Measurements from ENCODE around the gene CES3. TPM values are rescaled to one million over a fixed set of nuclear protein-coding genes. Genes with fewer than 3 reads are reported as not detected.

CES3 gene
- total and polyA plus RNA-seq, 2 donors (not counting 3 experiments of a cell fraction or from before 2014, with no cell fraction given), result 0.10 TPM; not detected in 1

DNA sequence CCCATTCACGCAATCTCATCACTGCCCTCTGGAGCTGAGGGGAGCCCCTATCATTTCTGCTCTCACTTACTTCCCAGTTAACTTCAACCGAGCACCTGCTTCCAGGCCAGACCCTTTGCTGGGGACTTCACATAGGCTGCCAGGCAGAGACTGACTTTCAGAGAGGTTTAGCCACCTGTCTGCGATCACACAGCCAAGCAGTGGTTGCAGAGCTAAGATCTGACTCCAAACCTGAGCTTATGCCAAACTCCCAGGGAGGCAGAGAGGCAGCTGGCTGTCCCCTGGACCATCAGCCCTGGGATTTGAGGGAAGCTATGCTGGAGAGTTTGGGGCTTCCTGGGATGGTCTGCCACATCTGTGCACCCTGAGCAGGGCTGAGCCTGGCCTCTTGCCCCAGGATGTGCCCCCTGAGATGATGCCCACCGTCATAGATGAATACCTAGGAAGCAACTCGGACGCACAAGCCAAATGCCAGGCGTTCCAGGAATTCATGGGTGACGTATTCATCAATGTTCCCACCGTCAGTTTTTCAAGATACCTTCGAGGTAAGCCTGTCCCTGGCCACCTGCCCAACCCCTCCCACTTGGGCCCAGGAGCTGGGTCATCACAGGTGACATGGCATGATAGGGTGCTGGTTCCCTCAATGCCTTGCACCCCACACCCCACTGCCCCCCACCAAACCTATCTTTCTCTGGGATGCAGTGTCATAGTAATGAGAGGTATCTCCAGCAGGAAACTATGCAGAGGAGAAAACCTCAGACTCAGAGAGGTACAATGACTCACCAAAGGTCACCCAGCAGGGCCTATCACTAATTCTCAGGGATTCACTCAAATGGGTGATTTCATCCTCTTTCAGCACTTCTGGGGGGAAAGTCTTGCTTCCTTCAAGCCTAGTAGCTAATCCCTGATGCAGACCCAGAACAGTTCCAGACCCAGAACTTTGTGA lies 10.0 kb downstream of the CES3 start:
- Histone ChIP-seq H3K9ac (replicated peaks; ENCODE audit: extremely low read depth, insufficient read depth, low read length) (no peak overlapping the region), H3K4me2 (ENCODE audit: insufficient read depth, low read length) (no peak overlapping the region), H3K27me3 (ENCODE audit: control insufficient read depth in 2 of 2, insufficient read depth in 2 of 2, low read length in 2 of 2) (peaks cover 2 to 3% of the 10 kb centered on the region in 2 experiments), H4K20me1 (replicated peaks; ENCODE audit: control insufficient read depth, extremely low read depth, insufficient read depth, low read length) (no peaks in the 10 kb centered on the region), H3K4me3 (replicated peaks in 1 of 3; ENCODE audit: insufficient read depth in 1 of 3, low read depth in 1 of 3, low read length in 3 of 3) (no peak overlapping the region), H3K27ac (ENCODE audit: insufficient read depth, low read depth, low read length) (no peak overlapping the region), H3K79me2 (ENCODE audit: control insufficient read depth, insufficient read depth, low read length) (no peaks in the 10 kb centered on the region), H3K9me1 (replicated peaks; ENCODE audit: control insufficient read depth, extremely low read depth, insufficient read depth, low read length) (no peaks in the 10 kb centered on the region), H3K4me1 (ENCODE audit: control insufficient read depth, extremely low read depth, insufficient read depth, low read length) (no peaks in the 10 kb centered on the region), H2AFZ (ENCODE audit: low read depth, low read length) (no peak overlapping the region), H3K9me3 (replicated peaks; ENCODE audit: control insufficient read depth, insufficient read depth, low read length) (no peaks in the 10 kb centered on the region), H3K36me3 (ENCODE audit: control insufficient read depth in 2 of 2, extremely low read depth in 1 of 2, insufficient read depth in 2 of 2, low read length in 2 of 2) (no peaks in the 10 kb centered on the region)
- DNase-seq (ENCODE audit: low read depth, low spot score) (no peak), FAIRE-seq (no peak)
- dilution Hi-C loops (cut with MboI; ENCODE audit: extremely low pct_ligation_motif_present, low sequenced_read_pairs), result no loop called here
- intact Hi-C loops (cut with micrococcal nuclease), result no loop called here
- BruUV-seq (replicated peaks), result no TSS peak
- POLR2A ChIA-PET, result no interaction called here
- CTCF ChIA-PET, result interaction anchor here (1.1 to 2.9 kb wide), 3 partner anchors 10 to 184 kb away, joined by 3 to 16 read pairs (median 5); partner anchors contain the start of gene CES3
- TF ChIP-seq, protein P1, sequence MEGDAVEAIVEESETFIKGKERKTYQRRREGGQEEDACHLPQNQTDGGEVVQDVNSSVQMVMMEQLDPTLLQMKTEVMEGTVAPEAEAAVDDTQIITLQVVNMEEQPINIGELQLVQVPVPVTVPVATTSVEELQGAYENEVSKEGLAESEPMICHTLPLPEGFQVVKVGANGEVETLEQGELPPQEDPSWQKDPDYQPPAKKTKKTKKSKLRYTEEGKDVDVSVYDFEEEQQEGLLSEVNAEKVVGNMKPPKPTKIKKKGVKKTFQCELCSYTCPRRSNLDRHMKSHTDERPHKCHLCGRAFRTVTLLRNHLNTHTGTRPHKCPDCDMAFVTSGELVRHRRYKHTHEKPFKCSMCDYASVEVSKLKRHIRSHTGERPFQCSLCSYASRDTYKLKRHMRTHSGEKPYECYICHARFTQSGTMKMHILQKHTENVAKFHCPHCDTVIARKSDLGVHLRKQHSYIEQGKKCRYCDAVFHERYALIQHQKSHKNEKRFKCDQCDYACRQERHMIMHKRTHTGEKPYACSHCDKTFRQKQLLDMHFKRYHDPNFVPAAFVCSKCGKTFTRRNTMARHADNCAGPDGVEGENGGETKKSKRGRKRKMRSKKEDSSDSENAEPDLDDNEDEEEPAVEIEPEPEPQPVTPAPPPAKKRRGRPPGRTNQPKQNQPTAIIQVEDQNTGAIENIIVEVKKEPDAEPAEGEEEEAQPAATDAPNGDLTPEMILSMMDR (IDR thresholded peaks at IDR 0.05; ENCODE audit: extremely low read depth in 1 of 2, insufficient read depth in 1 of 2, low read depth in 1 of 2, low read length in 2 of 2), result no peak
- TF ChIP-seq EZH2 (IDR thresholded peaks at IDR 0.05; ENCODE audit: borderline replicate concordance, low read depth, low read length, severe bottlenecking) (no peak), POLR2AphosphoS5 (IDR thresholded peaks at IDR 0.05; ENCODE audit: insufficient read depth, low read depth, low read length) (no peak), JUN (IDR thresholded peaks at IDR 0.05; ENCODE audit: borderline replicate concordance, insufficient read depth, insufficient read length, low read depth) (no peak), MYC (IDR thresholded peaks at IDR 0.05; ENCODE audit: low read depth, low read length) (no peak), GATA2 (IDR thresholded peaks at IDR 0.05; ENCODE audit: insufficient read depth, insufficient read length, low read depth, low read length) (no peak), POLR2A (IDR thresholded peaks at IDR 0.05; ENCODE audit: low read depth, low read length) (no peak), FOS (IDR thresholded peaks at IDR 0.05; ENCODE audit: borderline replicate concordance, insufficient read depth, low read length) (no peak)
- TF ChIP-seq, protein P2, sequence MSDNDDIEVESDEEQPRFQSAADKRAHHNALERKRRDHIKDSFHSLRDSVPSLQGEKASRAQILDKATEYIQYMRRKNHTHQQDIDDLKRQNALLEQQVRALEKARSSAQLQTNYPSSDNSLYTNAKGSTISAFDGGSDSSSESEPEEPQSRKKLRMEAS (IDR thresholded peaks at IDR 0.05; ENCODE audit: insufficient read depth, insufficient read length), result no peak

Data from endothelial cell of umbilical vein (primary cell).